ENCODE data around the gene EFCAB10. TPM values are rescaled to one million over a fixed set of nuclear protein-coding genes. Genes with fewer than 3 reads are reported as not detected.

Gene EFCAB10
- total and polyA plus RNA-seq, 4 donors = 4.5 to 23.2 (median 12.7) TPM

- peak; percentile 40 for TF ChIP-seq CTCF (IDR thresholded peaks at IDR 0.05; ENCODE audit: control extremely low read depth, extremely low read depth)
- ATAC-seq (ENCODE audit: insufficient read depth, low FRiP score) (peak; percentile 58), DNase-seq (peak; percentile 65 to 80 (median 75))
- Histone ChIP-seq H3K4me3 (no peak overlapping the region), H3K36me3 (ENCODE audit: control insufficient read depth in 4 of 4, insufficient read depth in 4 of 4, low read length in 4 of 4) (no peaks in the 10 kb centered on the region), H3K27me3 (ENCODE audit: control insufficient read depth in 3 of 3, insufficient read depth in 3 of 3, low read length in 2 of 3) (no peaks in the 10 kb centered on the region), H3K27ac (ENCODE audit: low read depth in 1 of 2, low read length in 1 of 2) (no peak overlapping the region), H3K9me3 (ENCODE audit: control insufficient read depth in 4 of 4, insufficient read depth in 3 of 4, low read length in 3 of 4) (no peaks in the 10 kb centered on the region), H3K4me1 (ENCODE audit: control insufficient read depth in 5 of 5, insufficient read depth in 5 of 5, low read length in 5 of 5) (peaks cover 0 to 3% (median 0%) of the 10 kb centered on the region in 5 donors), H3K9ac (ENCODE audit: insufficient read depth in 1 of 2, low read length in 2 of 2) (no peak overlapping the region)
- WGBS, 2 donors = 41 to 42% methylated on average over 6 of the region's 6 CpGs
Measured at GRCh38 chr7:105589356-105590077, 8.2 kb upstream of the EFCAB10 start.

- H3K27me3 ChIP-seq (ENCODE audit: control insufficient read depth in 3 of 3, insufficient read depth in 3 of 3, low read length in 2 of 3) = no peaks in the 10 kb centered on the region
- peaks cover 0 to 2% (median 0%) of the 10 kb centered on the region in 4 donors for H3K9me3 ChIP-seq (ENCODE audit: control insufficient read depth in 4 of 4, insufficient read depth in 3 of 4, low read length in 3 of 4)
- WGBS, 2 donors = 83 to 85% methylated on average over 12 of the region's 12 CpGs
- H3K36me3 ChIP-seq (ENCODE audit: control insufficient read depth in 4 of 4, insufficient read depth in 4 of 4, low read length in 4 of 4) = no peaks in the 10 kb centered on the region
- no peak overlapping the region for H3K9ac ChIP-seq (ENCODE audit: insufficient read depth in 1 of 2, low read length in 2 of 2)
- H3K27ac ChIP-seq (ENCODE audit: low read depth in 1 of 2, low read length in 1 of 2) = no peak overlapping the region
- H3K4me3 ChIP-seq = no peak overlapping the region
- DNase-seq = peak in 1 of 3 donors; percentile 26
- no peak for TF ChIP-seq CTCF (IDR thresholded peaks at IDR 0.05; ENCODE audit: control extremely low read depth, extremely low read depth)
- H3K4me1 ChIP-seq (ENCODE audit: control insufficient read depth in 5 of 5, insufficient read depth in 5 of 5, low read length in 5 of 5) = peaks cover 0 to 3% (median 0%) of the 10 kb centered on the region in 5 donors
- no peak for ATAC-seq (ENCODE audit: insufficient read depth, low FRiP score)
Measured at GRCh38 chr7:105587909-105588635, 6.8 kb upstream of the EFCAB10 start.

GRCh38 chr7:105585850-105586500, 4.7 kb upstream of the EFCAB10 start:
- Histone ChIP-seq H3K27ac (ENCODE audit: low read depth in 1 of 2, low read length in 1 of 2) (no peak overlapping the region), H3K4me3 (no peak overlapping the region), H3K36me3 (ENCODE audit: control insufficient read depth in 4 of 4, insufficient read depth in 4 of 4, low read length in 4 of 4) (no peaks in the 10 kb centered on the region), H3K4me1 (ENCODE audit: control insufficient read depth in 5 of 5, insufficient read depth in 5 of 5, low read length in 5 of 5) (peaks cover 0 to 3% (median 3%) of the 10 kb centered on the region in 5 donors), H3K27me3 (ENCODE audit: control insufficient read depth in 3 of 3, insufficient read depth in 3 of 3, low read length in 2 of 3) (no peaks in the 10 kb centered on the region), H3K9ac (ENCODE audit: insufficient read depth in 1 of 2, low read length in 2 of 2) (no peak overlapping the region), H3K9me3 (ENCODE audit: control insufficient read depth in 4 of 4, insufficient read depth in 3 of 4, low read length in 3 of 4) (peaks cover 0 to 2% (median 0%) of the 10 kb centered on the region in 4 donors)
- ATAC-seq (ENCODE audit: insufficient read depth, low FRiP score) (no peak), DNase-seq (no peak)
- TF ChIP-seq CTCF (IDR thresholded peaks at IDR 0.05; ENCODE audit: control extremely low read depth, extremely low read depth) = no peak
- WGBS, 2 donors = 81 to 93% methylated on average over 2 of the region's 2 CpGs
